COLO668 (cell line): ENCODE measurements around the gene GLE1.

Experiments
- DNase-seq: peaks from one replicate; lab custom pipeline; 2025; ENCODE audit not compliant: unreplicated experiment; lab: John Stamatoyannopoulos, UW

Gene GLE1

DNA sequence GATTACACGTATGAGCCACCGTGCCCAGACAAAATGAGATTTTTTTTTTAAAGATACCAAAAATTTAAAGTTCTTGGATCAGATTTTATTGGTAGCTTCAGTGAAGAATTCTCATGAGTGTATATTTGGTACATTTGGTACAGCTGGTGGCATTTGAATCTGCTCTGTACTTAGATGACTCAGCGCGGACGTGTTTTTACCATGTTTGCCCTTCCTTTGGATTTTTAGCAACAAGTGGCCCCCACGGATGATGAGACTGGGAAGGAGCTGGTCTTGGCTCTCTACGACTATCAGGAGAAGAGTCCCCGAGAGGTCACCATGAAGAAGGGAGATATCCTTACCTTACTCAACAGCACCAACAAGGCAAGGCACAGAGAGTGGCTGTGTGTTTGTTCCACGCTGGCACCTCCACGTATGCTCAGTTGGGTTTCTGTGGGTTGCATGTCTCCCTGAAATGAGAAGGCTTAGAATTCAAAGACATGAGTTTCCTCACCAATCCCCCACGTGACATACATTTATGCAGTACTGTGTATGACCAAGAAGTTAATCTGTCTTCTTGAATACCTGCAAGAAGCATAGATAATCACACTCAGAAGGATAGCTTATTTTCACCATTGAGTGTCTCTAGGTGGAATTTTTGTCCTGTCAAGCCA is 84.2 kb downstream of the GLE1 start:
- no peak for DNase-seq
